Measurements from ENCODE around the gene ASF1A. TPM values are rescaled to one million over a fixed set of nuclear protein-coding genes. Genes with fewer than 3 reads are reported as not detected.

The ASF1A gene
- polyA plus RNA-seq, 1 donor from 2014 or later, result 65.6 TPM

- Histone ChIP-seq H3K9me3 (ENCODE audit: low read length) (no peaks in the 10 kb centered on the region), H3K36me3 (ENCODE audit: insufficient read depth, low read length) (peaks cover 4% of the 10 kb centered on the region), H2AFZ (ENCODE audit: low read depth, low read length) (no peak overlapping the region), H3K79me2 (replicated peaks; ENCODE audit: insufficient read depth, low read length) (peaks cover 77% of the 10 kb centered on the region), H3K9ac (ENCODE audit: low read length) (no peak overlapping the region), H3K4me2 (ENCODE audit: low read length) (no peak overlapping the region), H3K27ac (ENCODE audit: low read length) (no peak overlapping the region), H3K27me3 (ENCODE audit: insufficient read depth, low read depth, low read length) (no peaks in the 10 kb centered on the region), H4K20me1 (ENCODE audit: insufficient read depth) (no peaks in the 10 kb centered on the region), H3F3A (ENCODE audit: insufficient read depth, low read length, poor library complexity, severe bottlenecking) (no peaks in the 10 kb centered on the region), H3K4me3 (ENCODE audit: low read length) (peak overlapping the region; percentile 32), H3K9me2 (ENCODE audit: insufficient read depth, low read length) (no peaks in the 10 kb centered on the region)
- TF ChIP-seq MXI1 (conservative IDR thresholded peaks at IDR 0.05; ENCODE audit: poor library complexity, severe bottlenecking) (no peak), RAD21 (conservative IDR thresholded peaks at IDR 0.05) (no peak), POLR2AphosphoS5 (IDR thresholded peaks at IDR 0.05) (no peak), CTCF (IDR thresholded peaks at IDR 0.05; ENCODE audit: poor library complexity, severe bottlenecking) (no peak), SMC3 (conservative IDR thresholded peaks at IDR 0.05; ENCODE audit: poor library complexity) (no peak), EP300 (conservative IDR thresholded peaks at IDR 0.05; ENCODE audit: poor library complexity, severe bottlenecking) (no peak), REST (IDR thresholded peaks at IDR 0.05; ENCODE audit: borderline replicate concordance) (no peak), EZH2 (IDR thresholded peaks at IDR 0.05; ENCODE audit: borderline replicate concordance, insufficient read depth, low read length, poor library complexity, severe bottlenecking) (no peak), TAF1 (IDR thresholded peaks at IDR 0.05; ENCODE audit: low read depth) (no peak)
These were observed 6.0 kb downstream of the ASF1A start for GRCh38 chr6:118899948-118900347.

GRCh38 chr6:118902726-118903125 lies 8.8 kb downstream of the ASF1A start:
- no peaks in the 10 kb centered on the region for H4K20me1 ChIP-seq (ENCODE audit: insufficient read depth)
- H3K27ac ChIP-seq (ENCODE audit: low read length), result no peak overlapping the region
- peaks cover 50% of the 10 kb centered on the region for H3K79me2 ChIP-seq (replicated peaks; ENCODE audit: insufficient read depth, low read length)
- H2AFZ ChIP-seq (ENCODE audit: low read depth, low read length), result no peak overlapping the region
- TF ChIP-seq EP300 (conservative IDR thresholded peaks at IDR 0.05; ENCODE audit: poor library complexity, severe bottlenecking) (no peak), EZH2 (IDR thresholded peaks at IDR 0.05; ENCODE audit: borderline replicate concordance, insufficient read depth, low read length, poor library complexity, severe bottlenecking) (no peak), TAF1 (IDR thresholded peaks at IDR 0.05; ENCODE audit: low read depth) (no peak), POLR2AphosphoS5 (IDR thresholded peaks at IDR 0.05) (no peak), MXI1 (conservative IDR thresholded peaks at IDR 0.05; ENCODE audit: poor library complexity, severe bottlenecking) (no peak), CTCF (IDR thresholded peaks at IDR 0.05; ENCODE audit: poor library complexity, severe bottlenecking) (no peak), SMC3 (conservative IDR thresholded peaks at IDR 0.05; ENCODE audit: poor library complexity) (no peak), RAD21 (conservative IDR thresholded peaks at IDR 0.05) (no peak), REST (IDR thresholded peaks at IDR 0.05; ENCODE audit: borderline replicate concordance) (no peak)
- no peaks in the 10 kb centered on the region for H3K9me3 ChIP-seq (ENCODE audit: low read length)
- no peaks in the 10 kb centered on the region for H3K27me3 ChIP-seq (ENCODE audit: insufficient read depth, low read depth, low read length)
- no peaks in the 10 kb centered on the region for H3F3A ChIP-seq (ENCODE audit: insufficient read depth, low read length, poor library complexity, severe bottlenecking)
- peaks cover 13% of the 10 kb centered on the region for H3K36me3 ChIP-seq (ENCODE audit: insufficient read depth, low read length)
- H3K9ac ChIP-seq (ENCODE audit: low read length), result no peak overlapping the region
- H3K9me2 ChIP-seq (ENCODE audit: insufficient read depth, low read length), result no peaks in the 10 kb centered on the region
- no peak overlapping the region for H3K4me2 ChIP-seq (ENCODE audit: low read length)
- no peak overlapping the region for H3K4me3 ChIP-seq (ENCODE audit: low read length)
